SIG-M5 treated with dmso at 0.1 percent for 504 hours (cell line): ENCODE measurements around the gene PSMA5.
A peak's percentile ranks its signal among the peaks of the same experiment; 100 is the strongest.
"Not testable (repeated sequence)": the region's sequence is repeated elsewhere in the genome, so short reads cannot be mapped to it uniquely, and the experiment has no call there.

Experiments
- DNase-seq: peaks from one replicate; lab custom pipeline; 2025; ENCODE audit not compliant: unreplicated experiment; lab: John Stamatoyannopoulos, UW

The PSMA5 gene

DNA sequence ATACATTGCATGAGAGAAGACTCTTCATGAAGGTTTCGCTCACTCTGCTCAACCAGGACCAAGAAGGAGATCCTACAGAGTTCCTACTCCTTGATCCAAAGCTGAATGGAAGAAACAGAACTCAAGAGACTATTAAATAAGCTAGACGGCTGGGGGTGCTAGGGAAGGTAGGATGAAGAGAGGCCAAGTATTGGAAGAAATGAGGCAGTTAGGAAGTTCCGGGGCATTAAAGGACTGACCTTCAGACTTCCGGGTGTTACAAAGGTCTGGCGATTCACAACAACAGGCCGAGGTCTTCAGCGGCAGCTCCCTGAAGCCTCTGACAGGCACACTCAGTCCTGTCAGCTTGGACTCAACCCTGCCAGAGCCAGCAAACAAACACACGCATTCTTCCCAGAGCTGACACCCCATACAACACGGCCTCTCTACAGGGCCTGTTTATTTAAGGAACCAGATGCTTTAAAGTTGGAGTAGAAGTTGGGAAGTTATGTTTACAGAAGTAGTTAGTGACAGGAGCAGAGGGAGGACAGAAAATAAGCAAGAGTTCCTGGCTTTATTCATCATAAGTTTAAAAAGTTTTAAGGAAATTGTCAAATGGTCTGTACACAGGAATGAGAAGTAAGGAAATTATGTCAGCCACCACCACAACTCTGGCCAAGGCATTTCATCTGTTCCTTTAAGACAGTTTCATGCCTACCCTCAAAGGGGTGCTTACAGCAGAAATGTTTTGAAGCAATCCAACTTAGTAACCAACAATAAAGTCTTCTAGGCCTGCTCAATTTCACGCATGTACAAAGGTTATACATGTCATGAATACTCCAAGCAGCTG, 33.2 kb downstream of the PSMA5 start:
- DNase-seq = peak; percentile 57

DNA sequence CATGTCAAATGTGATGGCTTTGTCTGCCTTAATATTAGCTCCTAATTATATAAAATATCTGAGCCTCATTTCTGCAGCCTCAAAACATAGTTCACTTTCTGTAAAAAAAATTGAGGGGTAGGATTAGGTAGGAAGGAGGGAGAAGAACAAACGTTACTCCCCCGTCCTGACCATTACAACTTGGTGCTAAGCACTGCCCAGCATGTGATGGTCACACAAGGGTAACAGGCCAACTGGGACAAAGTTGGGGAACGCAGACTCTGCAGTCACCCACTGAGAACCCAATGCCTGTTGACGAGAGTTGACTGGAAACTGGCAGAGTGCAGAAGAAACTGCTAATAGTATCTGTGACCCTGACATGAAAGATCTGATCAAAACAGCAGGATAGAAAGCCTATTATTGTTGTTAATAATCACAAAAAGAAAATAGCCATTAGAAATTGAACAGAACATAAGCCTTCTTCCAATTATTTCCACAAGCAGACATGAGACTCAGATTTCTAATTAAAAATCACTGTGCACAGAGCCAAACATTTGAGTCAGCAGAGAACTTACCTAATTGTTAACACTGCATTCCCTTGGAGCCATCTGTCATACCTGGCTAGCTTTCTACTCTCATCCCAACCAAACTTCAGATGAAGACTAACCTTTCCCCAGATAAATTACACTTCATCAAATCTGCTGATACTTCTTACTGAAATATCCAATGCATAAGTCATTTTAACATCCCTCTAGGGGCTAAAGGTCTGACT, 34.0 kb downstream of the PSMA5 start:
- DNase-seq = no peak

DNA sequence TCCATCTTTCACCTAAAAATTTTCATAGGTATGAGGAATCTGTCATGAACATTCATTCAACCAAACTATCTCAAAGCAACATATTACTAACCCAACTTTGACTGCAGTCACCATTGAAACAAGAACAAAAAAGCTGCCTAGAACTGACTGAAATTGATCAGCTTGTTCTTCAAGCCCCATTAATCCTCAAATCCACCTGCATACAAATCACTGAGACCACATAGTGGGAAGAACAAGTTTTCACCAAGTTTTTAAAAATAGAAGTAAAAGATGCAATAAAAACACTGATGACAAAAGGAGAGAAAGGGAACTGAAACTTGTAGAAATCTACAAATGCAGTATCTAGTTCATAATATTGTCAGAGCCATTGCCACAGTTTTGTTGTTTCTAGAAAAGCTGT, 34.6 kb downstream of the PSMA5 start:
- peak; percentile 44 for DNase-seq

DNA sequence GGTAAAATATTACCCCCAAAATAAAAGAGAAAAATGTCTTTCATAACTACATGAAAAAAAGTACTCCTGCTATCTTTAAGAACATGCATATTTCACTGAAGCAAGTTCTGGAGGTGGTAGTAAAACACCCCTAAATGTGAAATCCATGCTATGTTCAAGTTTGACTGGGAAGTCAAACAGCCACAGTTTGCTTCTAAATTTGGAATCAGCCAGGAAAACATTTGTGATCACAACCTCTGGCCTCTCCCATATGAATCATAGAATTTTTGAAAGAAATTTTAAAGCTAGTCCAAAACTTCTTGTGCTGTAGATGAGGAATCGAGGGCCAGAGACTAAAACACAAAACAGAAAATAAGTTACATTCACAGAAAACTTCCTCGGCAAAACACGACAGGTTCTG, 35.1 kb downstream of the PSMA5 start:
- DNase-seq = no peak

DNA sequence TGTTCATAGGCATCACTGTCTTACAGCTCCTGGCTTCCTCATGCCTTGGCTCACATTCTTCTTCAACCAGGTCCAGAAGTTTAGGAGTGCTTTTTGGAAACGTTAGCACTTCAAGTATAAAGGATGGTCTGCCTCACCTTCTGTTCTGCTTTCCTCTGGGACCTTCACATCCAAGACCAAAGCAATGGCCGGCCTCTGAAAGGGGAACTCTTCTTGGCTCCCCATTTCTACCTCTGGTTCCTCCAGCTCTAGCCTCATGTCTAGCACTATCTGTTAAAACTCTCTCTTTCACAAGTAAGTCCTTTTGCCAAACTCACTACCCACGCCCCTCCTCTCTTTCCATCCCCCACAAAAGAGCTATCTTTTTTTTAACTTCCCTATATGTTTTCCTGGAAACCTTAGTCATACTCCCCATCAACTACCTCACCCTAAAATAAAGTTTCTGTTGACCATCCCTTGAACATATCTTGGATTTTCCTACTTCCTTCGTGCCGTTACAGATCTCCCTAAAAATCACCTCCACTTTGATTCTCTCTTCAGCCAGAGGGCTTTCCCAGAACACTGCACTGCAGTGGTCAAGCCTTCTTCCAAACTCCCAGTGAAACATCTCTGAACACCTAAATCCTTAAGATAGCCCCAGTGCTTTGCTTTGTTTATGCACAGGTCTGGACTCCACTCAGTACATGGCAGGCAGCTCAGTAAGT, 36.5 kb downstream of the PSMA5 start:
- peak; percentile 22 for DNase-seq

DNA sequence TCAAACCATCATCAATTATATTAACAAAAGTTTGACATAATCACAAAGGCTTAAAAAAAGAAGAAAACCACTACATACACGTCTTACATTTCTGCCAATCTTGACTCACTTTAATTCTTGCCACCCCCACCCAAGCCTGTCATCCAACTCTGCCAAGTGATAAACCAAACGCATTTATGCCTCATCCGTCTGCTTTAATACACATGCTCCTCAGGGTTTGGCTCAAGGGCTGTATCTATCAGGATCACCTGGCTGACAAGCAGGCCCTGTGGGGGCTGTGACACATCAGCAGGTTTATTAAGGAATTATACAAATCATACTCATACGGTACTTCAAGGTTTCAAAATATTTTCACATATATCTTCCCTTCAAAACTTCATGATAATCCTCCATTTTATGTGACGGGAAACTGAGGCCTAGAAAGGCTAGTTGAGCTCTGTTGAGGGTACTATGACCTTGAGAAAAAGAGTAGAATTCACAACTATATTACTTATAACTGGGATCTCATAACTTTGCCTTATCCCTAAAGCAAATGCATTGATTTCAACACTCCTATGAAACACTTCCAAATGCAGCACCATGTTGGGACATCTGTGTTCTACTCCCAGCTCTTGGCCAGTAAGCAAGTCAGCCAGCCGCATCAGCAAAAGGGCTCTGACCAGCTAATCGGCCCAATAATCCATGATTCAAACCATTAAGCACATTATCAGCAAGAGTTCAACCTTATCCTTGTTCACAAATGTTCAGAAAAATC, 37.2 kb downstream of the PSMA5 start:
- no peak for DNase-seq

DNA sequence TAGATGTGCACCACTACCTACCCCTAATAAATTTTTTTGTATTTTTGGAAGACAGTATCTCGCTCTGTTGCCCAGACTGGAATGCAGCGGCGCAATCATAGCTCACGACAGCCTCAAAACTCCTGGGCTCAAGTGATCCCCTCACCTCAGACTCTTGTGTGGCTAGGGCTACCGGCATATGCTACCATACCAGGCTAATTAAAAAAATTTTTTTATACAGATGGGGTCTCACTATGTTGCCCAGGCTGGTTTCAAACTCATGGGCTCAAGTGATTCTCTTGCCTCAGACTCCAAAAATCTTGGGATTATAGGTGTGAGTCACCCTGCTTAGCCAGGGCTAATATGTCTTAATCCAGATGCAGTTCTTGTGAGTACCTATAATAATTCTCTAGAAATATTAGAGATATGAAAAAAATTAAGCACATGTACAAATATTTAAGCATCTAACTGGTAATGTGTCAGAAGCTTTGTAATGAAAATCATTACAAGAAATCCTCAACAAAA, 38.0 kb downstream of the PSMA5 start:
- no peak for DNase-seq

DNA sequence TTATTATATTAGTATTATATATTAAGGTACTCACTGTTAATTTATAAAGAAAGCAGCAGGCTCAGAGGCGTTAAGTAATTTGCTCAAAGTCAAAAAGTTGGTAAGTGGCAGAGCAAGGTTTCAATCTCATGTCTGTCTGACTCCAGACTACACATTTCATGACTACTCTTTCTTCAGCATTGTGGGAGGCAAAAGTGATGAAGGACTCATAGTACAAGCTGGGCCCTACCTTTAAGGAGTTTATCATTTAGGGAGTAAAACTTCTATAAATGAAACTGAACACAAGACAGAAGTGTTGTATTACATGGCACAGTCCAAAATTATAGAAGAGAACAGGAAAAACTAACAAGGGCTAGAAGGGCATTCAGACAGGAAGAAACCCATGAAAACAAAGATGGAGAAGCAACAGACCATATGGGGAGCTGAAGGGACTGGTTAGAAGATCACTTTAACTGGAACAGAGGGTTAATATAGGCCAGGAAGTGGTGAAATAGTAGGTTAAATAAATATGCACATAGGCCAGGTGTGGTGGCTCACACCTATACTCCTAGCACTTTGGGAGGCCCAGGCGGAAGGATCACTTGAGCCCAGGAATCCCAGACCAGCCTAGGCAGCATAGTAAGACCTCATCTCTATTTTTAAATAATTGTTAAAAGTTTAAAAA, 40.1 kb downstream of the PSMA5 start:
- no peak for DNase-seq

DNA sequence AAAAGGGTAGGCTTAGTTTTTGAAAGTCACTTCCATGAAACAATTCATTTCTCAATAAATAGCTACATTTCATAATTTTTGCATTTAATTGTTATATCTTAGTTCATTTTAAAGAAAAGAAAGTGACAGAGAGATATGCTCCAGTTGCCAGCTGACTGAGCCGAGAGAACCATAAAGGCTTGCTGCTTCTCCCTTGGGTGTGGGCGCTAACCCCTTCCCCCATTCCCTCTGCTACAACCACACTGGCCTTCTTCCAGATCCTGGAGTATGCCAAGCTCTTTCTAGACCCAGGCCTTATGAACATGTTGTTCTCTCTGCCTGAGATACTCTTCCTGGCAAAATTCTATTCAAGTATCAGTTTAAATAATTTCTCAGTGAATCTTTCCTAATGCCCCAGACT, 40.8 kb downstream of the PSMA5 start:
- DNase-seq = no peak

DNA sequence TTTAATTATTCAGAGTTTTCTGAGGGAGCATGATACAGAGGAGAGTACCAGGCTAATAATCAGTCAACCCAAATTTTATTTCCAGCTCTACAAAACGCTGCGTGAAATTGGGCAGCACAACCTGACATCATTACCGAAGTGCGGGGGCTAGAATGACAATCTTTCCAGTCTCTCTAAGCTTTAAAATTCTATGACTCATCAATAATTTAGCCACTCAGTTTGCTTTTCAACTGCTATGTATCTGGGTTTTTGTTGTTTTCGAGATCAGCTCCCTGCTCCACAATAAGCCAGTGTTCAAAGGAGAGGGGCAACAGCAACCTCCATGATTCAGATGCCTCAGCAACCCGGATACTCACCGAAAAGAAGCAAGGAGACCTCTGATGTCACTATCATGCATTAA, 42.4 kb downstream of the PSMA5 start:
- no peak for DNase-seq

DNA sequence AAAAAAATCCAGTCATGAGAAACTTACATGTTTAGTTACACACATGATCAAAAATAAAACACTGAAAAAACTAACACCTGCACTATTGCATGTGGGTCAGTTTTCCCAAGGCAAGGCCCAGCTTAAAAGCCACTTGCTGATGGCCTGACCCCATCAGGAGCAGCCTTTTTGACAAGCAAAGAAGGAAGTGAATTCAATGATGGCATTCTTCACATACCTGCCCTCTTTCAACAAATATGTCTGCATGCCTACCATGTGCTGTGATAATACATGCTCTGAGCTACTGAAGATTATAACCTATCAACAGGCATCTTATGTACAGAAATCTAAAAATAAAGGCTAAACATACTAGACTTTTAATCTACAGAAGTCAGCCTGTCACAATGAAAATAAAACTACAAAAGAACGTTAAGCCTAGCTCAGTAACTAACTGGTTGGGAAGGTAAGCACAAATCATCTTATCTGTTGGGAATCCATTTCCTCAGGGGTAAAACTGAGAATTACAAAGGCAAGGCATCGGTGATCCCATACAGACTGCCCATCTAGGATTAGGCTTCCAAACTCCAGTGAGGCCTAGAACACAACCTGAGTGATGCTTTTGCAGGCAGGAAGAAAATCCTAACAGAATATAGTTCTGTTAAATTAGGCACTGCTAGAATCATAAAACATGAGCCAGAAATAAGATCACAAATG, 43.0 kb downstream of the PSMA5 start:
- no peak for DNase-seq

DNA sequence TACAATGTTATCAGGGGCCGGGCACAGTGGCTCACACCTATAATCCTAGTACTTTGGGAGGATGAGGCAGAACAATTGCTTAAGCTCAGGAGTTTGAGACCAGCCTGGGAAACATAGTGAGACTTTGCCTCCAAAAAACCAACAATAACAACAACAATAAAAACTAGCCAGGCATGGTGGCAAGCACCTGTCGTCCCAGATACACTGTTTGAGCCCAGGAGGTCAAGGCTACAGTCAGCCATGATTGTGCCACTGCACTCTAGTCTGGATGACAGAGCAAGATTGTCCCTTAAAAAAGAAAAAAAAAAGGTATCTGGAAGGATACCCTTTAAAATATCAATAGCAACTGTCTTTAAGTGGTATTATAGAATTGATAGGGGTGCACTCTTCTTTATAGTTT, 44.7 kb downstream of the PSMA5 start:
- DNase-seq = no peak

DNA sequence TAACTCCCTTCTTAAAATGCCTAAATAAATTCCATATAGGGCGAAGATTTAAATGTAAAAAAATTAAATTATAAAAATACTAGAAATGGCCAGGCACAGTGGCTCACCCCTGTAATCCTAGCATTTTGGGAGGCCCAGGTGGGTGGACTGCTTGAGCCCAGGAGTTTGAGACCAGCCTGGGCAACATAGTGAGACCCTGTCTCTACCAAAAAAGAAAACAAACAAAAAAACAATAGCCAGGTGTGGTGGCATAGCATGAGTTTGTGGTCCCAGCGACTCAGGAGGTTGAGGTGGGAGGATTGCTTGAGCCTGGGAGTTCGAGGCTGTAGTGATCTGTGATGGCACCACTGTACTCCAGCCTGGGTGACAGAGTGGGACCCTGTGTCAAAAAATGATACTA, 46.3 kb downstream of the PSMA5 start:
- DNase-seq = no peak

DNA sequence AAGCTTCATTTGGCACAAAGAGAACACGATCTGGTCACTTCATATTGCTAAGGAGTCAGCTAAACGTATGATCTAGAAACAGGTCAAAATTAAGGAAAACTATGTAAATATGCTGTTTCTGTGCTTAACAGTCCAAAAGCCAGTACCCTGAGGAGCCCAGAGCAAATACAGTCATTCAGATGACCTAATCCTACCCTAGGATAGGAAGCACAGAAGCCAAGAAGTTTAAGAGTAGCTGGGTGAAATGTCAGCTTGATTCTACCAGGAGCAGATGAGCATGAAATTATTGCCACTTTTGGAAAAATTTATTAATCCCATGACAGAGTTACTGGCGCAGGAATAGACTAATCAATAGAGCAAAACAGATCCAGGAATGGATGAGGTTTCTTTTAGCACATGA, 46.8 kb downstream of the PSMA5 start:
- DNase-seq = no peak

DNA sequence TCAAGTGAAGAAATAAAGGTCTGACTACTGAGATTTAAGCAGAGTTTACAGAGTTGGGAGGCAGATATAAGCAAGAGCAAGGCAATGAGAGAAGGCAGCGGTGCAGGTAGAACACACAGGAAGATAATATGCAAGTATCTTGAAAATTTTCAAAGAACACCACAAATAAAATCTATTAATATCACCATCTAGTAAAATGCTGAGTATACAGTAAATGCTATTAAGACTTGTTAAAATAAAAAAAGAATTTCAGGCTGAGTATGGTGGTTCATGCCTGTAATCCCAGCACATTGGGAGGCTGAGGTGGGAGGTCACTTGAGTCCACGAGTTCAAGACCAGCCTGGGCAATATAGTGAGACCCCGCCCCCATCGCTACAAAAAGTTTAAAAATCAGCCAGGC, 48.5 kb downstream of the PSMA5 start:
- no peak for DNase-seq

DNA sequence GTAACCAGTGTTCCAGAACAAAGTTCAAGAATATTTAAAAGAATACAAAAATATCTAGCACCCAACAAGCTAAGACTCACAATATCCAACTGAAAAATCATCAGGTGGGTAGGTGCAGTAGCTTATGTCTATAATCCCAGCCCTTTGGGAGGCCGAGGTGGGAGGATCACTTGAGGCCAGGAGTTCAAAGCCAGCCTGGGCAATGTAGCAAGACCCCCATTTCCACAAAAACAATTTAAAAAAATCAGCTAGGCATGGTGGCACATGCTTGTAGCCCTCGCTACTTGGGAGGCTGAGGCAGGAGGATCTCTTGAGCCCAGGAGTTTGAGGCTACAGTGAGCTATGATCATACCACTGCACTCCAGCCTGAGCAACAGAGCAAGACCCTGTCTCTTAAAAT, 52.6 kb downstream of the PSMA5 start:
- DNase-seq = not testable (repeated sequence)

DNA sequence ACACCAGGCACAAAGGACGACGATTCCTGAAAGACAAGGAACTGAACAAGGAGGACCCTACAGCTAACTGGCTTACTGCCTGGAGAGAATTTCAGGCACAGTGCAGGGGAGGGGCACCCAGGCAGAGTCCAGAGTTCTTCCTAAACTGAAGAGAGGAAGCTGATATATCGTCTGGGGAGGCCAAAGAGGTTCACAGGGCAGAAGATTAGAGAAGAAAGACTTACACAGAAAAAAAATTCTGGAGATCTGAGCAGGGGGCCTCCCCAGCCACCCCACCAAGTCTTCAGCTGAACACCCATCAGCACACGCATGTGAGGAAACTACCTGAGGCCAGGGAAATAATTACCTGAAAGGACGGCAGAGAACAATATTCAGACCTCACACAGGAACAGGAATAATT, 53.1 kb downstream of the PSMA5 start:
- DNase-seq = no peak

DNA sequence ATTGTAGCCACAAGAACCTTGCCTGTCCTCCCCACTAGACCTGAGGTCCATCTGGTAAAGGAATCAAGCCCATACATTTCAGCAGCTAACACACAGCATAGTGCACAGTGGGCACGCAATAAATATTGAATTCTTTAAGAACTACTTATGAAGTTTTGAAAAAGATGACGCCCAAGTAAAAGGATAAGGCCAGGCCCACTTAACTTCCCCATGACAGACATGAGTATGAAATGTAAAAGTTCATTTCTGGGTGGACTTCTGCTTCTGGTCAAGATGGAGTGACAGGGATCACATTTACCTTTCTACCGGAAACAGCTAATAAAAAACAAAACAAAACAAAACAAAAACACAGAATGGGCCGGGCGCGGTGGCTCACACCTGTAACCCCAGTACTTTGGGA, 54.0 kb downstream of the PSMA5 start:
- no peak for DNase-seq

DNA sequence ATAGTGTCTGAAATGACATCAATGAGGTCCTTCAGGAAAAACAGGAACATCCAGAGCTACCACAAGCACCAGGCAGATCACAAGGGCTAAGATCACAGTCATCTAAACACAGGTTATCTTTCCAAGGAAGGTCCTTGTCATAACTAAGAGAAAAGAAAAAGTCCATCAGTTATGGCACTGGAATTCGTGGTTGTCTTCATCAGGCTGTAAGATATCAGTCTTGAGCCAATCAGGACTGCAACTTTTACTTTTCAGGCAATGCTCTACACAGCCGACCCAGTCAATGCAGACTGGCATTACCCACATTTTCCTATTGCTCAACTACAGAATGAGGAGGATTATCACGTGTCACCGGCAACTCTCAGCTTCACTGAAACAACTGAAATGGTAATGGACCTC, 54.9 kb downstream of the PSMA5 start:
- peak; percentile 80 for DNase-seq
